Activated naive CD4-positive, alpha-beta T cell treated with anti-CD3 and anti-CD28 coated beads, Interleukin-2, amount 50 U/mL, for 16 hours (primary cell): ENCODE measurements around the gene DACH1.

Experiments
- DNase-seq: peaks from one replicate; pipeline ENCODE4 v3.0.0-alpha.2; 2020

Gene DACH1

DNA sequence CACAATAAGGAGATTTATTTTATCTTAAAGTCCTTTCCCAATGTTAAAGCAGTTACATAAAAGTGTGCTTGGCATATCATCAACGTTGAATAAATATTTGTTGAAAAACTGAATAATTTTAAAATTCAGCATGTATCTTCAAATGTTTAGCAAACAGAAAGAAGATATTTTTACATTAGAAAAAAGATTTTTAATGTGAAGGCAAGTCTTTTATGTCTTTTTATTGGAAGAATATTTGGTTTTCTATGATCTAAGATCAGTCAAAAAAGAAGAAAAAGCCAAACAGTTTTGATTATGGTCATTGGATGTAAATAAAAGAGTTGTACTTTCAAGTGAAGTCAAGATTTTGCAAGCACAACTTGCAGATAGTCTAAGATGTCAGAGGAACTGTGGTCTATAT is 397.4 kb downstream of the DACH1 start:
- DNase-seq = no peak

DNA sequence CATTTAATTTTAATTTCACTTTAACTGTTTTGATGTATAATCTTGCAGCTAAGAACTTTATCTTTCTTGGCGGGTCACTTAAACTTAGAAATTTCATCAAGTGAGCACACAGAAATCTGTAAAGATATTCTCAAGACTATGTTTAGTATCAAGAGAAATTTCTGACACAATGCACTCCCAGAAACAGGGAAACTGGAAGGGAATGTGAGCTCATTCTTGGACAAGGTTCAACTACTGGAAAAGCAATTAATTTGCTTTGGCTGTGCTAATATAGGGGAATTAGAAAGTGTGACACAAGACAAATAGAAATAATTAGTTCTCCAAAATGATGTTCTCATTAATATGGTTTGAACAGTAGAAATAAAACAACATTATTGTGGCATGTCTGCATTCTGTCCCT is 402.3 kb downstream of the DACH1 start:
- DNase-seq = no peak

DNA sequence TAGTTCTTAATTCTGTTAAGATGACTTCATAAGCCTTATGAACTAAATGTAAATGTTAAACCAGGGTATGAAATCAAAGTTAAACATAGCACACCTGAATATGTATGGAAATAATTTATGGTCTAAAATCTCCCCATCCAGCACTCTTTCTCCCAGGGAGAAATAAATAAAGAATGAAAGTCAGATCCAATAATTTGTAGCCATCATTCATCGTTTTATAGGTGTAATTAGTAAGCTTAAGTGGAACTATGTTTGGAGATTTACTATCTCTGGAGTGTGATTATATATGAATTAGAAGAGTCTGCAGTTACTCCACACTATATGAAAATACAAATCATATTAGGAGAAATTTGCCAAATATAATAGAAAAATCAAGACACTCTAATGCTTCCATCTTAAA is 405.1 kb downstream of the DACH1 start:
- DNase-seq = no peak

DNA sequence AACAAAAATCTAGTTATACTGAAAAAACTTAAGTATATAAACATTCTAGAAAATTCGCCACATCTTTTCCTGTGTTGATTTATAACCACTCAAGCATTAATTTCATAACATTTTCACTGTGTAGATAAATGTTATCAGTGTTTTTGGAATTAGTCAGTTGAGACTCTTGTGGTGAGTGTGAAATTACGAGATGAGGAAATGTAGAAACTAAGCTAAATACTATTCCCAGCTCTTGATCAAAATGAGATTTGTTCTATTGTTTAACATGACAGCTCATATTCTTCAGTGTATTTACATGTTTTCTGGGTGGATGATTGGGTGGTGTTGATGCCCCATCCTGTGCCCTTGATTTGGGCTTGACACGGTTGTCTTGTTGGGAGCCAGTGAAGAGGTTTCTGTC is 406.8 kb downstream of the DACH1 start:
- DNase-seq = no peak

DNA sequence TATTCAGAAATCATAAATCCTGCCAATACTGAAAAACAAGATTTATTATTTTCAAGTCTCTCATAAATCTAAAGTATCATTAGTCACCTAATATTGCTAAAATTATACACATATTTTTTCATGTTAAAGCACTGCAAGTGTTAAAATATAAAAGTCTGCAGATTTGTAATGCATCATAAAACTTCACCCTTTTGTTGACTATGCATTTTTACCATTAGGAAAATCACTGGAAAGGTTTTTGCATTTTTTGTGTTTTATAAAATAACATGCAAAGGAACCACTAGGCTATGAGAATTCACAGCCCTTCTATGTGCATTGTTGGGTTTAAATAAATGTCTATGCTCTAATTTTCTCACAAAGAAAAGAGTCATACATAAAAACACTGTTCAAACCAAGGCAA is 407.3 kb downstream of the DACH1 start:
- no peak for DNase-seq

DNA sequence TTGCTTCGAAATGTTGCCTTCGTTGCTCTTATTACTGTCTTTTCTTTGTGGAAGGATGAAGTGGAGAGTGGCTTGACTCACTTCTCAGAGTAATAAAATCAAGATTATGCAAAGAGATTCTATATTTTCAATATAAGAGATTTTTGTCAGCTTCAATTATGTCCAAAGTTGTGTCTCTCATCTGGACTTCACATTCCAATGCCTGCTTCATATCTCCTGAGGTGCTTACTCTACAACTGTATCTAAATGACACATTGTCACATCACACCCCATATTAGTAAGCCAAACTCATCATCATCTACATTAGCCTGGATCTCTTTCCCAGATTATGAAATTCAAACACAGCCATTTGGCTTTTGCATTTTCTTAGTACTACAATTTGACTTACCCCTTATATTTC is 409.4 kb downstream of the DACH1 start:
- no peak for DNase-seq

DNA sequence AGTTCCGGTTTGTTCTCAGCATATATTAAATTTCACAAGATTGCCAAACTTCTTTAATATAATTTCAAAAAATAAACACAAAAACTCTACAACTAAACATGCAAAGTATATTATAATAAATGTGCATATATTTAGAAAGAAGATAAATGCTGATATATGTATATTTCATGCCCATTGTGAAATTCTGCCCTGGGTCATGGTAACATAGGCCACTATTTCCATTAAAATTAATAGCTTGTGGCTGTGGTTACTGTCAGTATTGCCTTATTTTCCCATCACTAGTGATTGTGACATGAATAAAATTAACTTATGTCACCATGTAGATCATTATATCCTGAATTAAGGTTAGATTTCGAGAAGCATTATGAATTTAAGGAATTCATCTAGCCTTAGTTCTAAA is 410.9 kb downstream of the DACH1 start:
- DNase-seq = no peak

DNA sequence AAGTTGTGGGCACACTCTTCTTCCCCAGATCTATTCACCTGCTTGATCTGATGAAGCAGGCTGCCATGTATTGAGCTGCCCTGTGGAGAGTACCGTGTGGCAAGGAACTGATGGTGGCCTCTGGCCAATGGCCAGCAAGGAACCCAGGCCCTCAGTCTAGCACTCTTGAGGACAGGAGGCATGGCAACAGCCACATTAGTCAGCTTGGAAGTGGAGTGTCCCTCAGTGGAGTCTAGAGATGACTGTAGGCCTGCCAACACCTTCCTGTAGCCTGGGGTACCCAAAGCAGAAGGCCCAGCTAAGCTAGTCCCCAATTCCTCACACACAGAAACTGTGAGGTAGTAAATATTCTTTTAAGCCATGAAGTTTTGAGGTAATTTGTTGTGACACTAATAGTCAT is 412.5 kb downstream of the DACH1 start:
- DNase-seq = no peak

DNA sequence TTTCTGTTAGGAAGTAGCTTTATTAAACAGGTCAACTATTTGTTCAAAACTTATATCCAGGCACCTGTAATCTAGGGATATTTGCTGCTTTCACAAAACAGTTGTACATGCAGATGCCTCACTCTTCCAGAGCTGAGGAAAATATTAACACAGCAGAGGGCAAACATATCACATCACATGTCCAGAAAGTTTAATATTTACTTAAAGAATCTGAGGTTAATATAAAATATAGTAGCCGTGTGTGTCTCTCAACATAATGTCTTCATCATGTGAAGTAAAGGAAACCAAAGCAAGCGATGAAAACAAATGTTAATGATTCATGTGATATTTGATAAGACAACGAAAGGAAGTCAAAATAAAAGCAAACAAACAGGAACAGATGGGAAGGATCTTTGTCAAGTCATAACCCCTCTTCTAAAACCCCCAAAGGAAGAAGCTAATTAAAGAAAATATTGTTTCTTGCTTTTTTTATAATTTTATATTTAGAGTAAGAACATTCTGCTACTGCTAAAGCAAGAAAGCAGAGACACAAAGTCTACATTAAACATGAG is 418.8 kb downstream of the DACH1 start:
- no peak for DNase-seq

DNA sequence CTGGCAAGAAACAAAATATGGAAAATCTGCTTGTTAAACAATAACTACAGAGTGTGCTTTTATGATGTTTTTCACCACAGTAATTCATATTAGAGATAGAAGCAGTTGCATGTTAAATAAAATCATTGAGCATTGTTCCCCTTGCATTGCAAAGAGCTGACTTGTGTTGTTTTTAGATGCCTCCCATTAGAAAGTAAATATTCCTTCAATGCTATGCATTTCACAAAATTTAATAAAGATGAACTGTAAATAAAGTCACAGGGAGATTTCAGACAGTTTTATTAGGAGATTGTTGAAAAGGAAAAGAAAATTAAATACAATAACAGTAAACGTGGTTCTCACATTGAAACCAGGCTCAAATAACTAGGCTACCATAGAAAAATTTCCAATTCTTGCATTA is 429.3 kb downstream of the DACH1 start:
- DNase-seq = no peak

DNA sequence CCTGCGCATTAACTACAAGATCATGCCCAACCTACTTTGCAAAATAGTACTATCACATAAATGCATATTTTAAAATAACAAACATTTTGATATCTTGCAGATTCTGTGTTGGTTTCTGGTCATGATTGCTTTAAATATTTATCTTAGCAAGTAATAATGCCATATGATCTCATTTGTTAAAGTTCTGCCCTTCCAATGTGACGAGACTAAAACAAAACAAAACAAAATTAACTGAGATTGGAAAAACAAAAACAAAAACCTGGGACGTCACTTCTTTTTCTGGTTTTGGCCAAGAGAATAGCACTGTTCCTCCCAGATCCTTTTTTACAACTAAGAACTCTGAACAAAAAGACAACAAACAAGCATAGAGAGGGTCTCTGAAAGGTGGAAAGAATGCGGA is 436.3 kb downstream of the DACH1 start:
- DNase-seq = no peak

DNA sequence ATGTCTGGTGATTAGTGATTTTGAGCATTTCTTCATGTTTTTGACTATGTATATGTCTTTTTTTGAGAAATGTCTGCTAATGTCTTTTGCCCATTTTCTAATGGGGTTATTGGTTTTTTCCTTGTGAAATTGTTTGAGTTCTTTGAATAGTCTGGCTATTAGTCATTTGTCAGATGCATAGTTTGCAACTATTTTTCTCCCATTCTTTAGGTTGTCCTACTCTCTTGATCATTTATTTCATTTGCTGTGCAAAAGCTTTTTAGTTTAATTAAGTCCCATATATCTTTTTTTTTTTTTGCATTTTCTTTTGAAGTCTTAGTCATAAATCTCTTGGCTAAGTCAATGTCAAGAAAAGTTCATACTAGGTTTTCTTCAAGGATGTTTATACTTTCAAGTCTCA is 449.8 kb downstream of the DACH1 start:
- no peak for DNase-seq

DNA sequence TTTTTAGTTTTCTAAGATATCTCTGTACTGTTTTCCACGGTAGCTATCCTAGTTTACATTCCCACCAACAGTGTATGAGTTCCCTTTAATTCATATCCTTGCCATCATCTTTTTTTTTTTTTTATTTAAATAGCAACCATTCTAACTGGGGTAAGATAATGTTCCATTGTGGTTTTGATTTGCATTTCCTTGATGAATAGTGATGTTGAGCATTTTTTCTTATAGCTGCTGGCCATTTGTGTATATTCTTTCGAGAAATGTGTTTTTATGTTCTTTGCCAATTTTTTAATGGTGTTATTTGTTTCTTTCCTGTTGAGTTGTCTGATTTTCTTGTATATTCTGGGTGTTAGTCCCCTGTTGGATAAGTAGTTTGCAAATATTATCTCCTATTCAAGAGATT is 454.8 kb downstream of the DACH1 start:
- DNase-seq = no peak

DNA sequence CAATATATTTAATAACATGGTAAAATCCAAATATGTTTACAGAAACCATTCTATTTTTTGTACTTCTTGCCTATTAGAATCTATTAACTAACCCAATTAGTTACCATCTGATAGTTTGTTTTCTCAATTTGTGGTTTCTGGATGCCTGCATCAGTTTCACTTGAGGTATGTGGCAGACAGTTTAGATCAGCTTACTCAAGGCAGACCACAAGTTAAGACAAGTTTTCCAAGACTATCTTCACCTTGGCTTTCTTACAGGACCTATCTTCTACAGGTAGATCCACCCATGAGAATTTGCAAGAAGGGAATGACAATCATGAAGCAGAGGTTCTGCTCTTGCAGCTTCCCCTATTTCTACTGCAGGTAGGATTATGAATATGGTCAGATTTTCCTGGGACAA is 458.6 kb downstream of the DACH1 start:
- no peak for DNase-seq

DNA sequence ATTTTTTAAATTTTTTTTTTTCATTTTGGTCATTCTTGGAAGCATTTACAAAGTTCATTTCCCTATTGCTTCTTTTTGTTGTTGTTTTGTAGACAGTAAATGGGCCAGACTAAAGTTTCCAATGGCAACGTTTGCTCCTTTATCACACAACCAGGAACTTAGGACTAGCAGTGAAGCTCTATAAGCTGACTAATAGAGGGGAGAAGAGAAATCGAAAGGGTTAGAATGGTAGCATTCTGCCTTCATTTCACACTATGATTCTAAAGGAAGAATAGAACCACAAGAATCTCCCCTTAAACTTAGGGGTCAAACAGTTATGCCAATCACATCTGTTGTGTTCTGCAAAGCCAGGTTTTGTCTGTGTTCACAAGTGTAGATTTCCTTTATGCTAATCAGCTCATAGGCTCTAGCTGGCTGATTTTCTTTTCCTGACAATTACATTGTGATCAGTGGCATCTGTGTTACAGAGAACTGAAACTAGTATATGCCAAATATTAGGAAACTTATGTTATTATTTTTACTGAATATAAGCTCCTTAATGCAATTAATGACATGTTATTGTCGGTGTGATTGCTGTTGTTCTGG is 467.3 kb downstream of the DACH1 start:
- no peak for DNase-seq

DNA sequence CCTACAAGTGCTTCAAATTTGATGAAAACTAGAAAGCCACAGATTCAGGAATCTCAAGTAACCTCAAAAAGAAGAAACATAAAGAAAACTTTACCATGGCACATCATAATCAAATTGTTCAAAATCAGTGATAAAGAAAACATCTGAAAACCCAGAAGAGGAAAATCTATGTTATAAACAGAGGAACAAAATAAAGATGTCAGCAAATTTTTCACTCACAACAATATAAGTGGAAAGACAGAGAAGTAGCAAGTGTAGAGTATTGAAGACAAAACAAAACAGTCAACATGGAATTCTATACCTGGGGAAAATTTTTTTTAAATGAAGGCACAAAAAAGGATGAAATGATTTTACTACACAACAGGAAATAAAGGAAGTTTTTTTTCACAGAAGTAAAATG is 470.9 kb downstream of the DACH1 start:
- no peak for DNase-seq

DNA sequence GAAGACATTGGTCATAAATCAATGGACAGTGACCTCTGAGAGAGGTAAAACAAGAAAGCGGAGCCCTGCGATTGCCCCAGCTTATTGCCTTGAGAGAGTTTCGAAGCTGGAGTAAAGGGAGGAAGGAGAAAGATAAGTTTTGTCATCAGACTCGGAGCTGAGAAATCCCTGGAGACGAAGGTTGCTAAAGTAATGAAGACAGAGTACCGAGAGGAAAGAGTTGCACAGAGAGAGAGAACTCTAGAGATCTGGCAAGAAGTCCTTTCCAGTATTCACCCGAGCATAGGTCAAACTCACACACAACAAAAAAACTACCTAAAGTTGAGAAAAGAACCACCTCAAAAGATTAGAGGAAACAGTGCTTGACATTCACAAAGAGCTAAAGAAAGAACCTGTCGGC is 472.0 kb downstream of the DACH1 start:
- DNase-seq = no peak

DNA sequence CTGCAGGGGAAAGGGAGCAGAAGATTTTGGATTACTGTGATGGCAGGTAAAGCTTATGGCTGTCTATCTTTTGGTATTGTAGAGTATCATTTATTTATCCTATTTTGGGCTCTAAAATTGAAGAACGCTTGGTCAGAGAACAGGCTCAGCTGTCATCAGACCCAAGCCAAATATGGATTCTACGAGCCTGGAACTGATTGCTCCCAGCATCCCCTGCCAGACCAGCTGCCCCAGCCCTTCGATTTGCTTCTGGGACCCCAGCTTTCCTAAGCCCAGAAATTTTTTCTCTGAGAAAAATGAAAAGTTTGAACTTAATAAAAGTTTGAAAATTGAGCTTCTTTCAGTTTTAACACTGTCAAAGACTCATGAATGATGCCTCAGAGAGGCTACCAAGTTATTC is 472.8 kb downstream of the DACH1 start:
- no peak for DNase-seq
